GM18520 (cell line): ENCODE data around the gene IFT122.
"Not testable (repeated sequence)": the region's sequence is repeated elsewhere in the genome, so short reads cannot be mapped to it uniquely, and the experiment has no call there.

Experiments
- ATAC-seq: cut with Tn5 transposase; IDR thresholded peaks from one replicate; pipeline ENCODE4 v1.9.1; 2021; ENCODE audit not compliant: unreplicated experiment

The IFT122 gene

GRCh38 chr3:129515821-129516432 lies 75.9 kb downstream of the IFT122 start:
- not testable (repeated sequence) for ATAC-seq

- ATAC-seq: no peak
Measured at GRCh38 chr3:129517516-129517915, 77.5 kb downstream of the IFT122 start.

DNA sequence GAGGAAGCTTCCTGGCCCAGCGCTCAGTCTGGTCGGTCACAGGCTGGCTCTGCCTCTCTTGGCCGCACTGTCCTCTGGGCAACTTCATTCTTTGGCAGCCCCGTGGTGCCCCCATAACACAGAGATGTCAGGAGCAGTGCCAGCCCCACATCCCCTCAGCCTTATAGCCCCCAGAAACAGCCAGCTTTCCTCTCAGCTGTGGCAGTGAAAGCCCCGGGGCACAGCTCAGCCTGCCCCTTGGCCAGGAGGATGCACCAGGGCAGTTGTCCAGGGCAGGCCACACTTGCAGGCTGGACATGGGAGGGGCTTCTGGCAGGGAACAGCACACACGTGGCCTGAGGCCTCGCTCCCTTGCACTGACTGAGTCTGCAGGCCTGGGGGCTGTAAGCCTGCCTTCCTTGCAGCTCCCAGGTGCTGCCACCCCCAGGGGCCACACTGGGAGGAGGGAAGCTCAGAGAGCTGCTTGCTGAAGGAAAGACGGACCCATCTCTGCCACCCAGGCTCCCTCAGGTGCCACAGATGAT lies 78.1 kb downstream of the IFT122 start:
- no peak for ATAC-seq

- no peak for ATAC-seq
Measured at GRCh38 chr3:129518581-129518980, 78.6 kb downstream of the IFT122 start.

DNA sequence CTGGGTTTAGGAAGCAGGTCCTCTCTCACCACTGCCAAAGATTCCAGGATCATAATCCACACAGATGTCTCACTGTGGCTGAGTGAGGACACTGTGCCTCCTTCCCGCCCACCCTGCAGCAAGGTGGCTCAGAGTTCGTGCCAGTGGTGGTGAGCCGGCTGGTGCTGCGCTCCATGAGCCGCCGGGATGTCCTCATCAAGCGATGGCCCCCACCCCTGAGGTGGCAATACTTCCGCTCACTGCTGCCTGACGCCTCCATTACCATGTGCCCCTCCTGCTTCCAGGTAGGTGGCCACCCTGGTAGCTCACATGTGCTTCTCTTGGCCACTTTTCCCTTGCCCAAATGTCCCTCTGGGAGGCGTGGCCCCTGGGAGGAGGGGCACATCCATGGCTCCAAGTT lies 79.4 kb downstream of the IFT122 start:
- ATAC-seq: no peak

- no peak for ATAC-seq
Measured at GRCh38 chr3:129519896-129520715, 80.1 kb downstream of the IFT122 start.

GRCh38 chr3:129520960-129521359 lies 80.9 kb downstream of the IFT122 start:
- no peak for ATAC-seq

DNA sequence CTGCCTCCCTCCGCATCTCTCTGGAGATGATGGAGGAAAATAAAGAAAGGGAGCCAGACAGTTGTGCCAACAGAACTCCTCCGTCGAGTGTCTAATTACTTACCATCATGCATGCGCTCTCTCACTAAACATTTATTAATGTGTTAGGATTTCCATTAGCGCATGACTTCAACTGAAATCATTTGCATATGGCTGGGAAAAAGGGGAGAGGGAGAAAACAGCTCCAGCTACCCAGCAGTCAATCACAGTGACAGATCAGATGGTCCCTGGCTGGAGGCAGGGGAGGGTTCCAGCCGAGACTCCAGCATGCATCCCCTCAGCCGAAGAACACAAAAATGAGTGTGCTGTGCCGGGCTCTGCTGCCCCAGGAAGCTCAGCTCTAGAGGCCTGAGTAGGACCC lies 81.6 kb downstream of the IFT122 start:
- ATAC-seq: no peak

DNA sequence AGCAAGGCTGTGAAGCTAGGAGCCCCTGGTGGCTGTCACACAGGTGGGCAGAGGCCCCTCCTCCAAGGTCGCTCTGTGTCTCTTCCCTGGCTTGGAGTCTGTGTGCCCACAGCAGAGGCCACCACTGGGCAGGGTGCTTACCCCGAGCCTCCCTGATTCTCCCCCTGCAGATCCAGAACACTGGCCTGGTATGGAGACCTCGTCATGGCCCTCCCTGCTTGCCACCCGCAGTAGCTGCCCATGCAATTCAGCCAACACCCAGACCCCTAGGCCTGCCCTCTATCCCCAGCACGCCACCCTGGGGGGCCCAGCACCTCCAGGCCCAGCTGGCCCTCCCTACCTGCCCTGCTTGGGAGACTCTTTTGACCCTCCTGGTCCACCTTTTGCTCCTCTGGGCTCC lies 82.9 kb downstream of the IFT122 start:
- ATAC-seq: no peak

DNA sequence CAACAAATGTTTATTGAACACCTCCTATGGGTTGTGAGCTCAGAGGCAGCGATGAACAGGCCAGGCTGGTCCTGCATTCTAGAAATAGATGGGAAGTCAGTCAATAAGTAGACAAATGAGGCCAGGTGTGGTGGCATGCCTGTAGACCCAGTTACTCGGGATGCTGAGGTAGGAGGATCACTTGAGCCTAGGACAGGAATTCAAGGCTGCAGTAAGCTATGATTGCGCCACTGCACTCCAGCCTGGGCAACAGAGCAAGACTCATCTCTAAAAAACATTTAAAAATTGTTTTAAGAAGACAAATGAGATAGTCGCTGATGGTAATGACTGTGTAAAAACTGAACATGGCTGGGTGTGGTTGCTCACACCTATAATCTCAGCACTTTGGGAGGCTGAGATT lies 84.1 kb downstream of the IFT122 start:
- no peak for ATAC-seq

GRCh38 chr3:129525341-129525968 lies 85.4 kb downstream of the IFT122 start:
- ATAC-seq: no peak

GRCh38 chr3:129526121-129526900 lies 86.3 kb downstream of the IFT122 start:
- ATAC-seq: peak; percentile 86

DNA sequence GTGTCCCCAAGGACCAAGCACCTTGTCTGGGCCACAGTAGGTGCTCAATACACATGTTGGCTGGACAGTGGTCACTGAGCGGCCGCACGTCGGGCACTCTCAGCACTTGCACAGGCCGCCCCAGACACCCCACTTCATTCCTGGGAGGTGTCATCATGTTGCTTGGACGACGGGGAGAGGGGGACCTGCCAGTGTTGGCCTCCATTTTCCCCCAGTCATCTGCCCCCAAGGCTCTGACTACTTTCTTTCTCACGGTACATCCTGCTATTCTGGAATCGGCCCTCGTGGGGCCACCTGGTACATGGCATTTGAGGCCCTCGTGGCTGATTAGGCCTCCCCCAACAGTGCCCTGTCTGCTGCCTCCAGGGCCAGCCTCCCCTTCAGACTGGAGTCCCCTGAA lies 87.2 kb downstream of the IFT122 start:
- ATAC-seq: no peak

DNA sequence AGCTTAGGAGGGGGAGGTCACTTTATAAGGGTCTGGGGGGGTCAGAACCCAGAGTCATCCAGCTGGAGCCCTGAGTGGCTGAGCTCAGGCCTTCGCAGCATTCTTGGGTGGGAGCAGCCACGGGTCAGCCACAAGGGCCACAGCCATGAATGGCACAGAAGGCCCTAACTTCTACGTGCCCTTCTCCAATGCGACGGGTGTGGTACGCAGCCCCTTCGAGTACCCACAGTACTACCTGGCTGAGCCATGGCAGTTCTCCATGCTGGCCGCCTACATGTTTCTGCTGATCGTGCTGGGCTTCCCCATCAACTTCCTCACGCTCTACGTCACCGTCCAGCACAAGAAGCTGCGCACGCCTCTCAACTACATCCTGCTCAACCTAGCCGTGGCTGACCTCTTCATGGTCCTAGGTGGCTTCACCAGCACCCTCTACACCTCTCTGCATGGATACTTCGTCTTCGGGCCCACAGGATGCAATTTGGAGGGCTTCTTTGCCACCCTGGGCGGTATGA lies 88.6 kb downstream of the IFT122 start, which contains the start of gene RHO:
Gene RHO (plus strand): TSS at position 51 of the 512 bp plus-strand sequence. CDS start 95 bp downstream, at position 146.
- ATAC-seq: no peak

DNA sequence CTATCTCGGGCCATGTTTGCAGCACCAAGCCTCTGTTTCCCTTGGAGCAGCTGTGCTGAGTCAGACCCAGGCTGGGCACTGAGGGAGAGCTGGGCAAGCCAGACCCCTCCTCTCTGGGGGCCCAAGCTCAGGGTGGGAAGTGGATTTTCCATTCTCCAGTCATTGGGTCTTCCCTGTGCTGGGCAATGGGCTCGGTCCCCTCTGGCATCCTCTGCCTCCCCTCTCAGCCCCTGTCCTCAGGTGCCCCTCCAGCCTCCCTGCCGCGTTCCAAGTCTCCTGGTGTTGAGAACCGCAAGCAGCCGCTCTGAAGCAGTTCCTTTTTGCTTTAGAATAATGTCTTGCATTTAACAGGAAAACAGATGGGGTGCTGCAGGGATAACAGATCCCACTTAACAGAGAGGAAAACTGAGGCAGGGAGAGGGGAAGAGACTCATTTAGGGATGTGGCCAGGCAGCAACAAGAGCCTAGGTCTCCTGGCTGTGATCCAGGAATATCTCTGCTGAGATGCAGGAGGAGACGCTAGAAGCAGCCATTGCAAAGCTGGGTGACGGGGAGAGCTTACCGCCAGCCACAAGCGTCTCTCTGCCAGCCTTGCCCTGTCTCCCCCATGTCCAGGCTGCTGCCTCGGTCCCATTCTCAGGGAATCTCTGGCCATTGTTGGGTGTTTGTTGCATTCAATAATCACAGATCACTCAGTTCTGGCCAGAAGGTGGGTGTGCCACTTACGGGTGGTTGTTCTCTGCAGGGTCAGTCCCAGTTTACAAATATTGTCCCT lies 89.6 kb downstream of the IFT122 start:
- ATAC-seq: no peak

- no peak for ATAC-seq
Measured at GRCh38 chr3:129530251-129530791, 90.3 kb downstream of the IFT122 start.

GRCh38 chr3:129530821-129531220 lies 90.8 kb downstream of the IFT122 start:
- no peak for ATAC-seq

DNA sequence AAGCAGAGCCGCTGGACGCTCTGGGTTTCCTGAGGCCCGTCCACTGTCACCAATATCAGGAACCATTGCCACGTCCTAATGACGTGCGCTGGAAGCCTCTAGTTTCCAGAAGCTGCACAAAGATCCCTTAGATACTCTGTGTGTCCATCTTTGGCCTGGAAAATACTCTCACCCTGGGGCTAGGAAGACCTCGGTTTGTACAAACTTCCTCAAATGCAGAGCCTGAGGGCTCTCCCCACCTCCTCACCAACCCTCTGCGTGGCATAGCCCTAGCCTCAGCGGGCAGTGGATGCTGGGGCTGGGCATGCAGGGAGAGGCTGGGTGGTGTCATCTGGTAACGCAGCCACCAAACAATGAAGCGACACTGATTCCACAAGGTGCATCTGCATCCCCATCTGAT lies 91.7 kb downstream of the IFT122 start:
- no peak for ATAC-seq

DNA sequence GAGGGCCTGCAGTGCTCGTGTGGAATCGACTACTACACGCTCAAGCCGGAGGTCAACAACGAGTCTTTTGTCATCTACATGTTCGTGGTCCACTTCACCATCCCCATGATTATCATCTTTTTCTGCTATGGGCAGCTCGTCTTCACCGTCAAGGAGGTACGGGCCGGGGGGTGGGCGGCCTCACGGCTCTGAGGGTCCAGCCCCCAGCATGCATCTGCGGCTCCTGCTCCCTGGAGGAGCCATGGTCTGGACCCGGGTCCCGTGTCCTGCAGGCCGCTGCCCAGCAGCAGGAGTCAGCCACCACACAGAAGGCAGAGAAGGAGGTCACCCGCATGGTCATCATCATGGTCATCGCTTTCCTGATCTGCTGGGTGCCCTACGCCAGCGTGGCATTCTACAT lies 92.2 kb downstream of the IFT122 start:
- no peak for ATAC-seq

GRCh38 chr3:129533406-129533805 lies 93.4 kb downstream of the IFT122 start:
- ATAC-seq: no peak
